ENCODE results near the gene IFITM10. TPM values are rescaled to one million over a fixed set of nuclear protein-coding genes. Genes with fewer than 3 reads are reported as not detected.

Gene IFITM10
- total and polyA plus RNA-seq, 9 of the 15 experiments (the other 6 are each of a cell fraction or from before 2014, with no cell fraction given), result 0.08 to 0.13 (median 0.09) TPM; not detected in 6

- peak; percentile 59; the same call in 1 of the 2 replicates for TF ChIP-seq NKRF (IDR thresholded peaks at IDR 0.05; ENCODE audit: borderline replicate concordance)
- TF ChIP-seq GTF2E2 (tag; IDR thresholded peaks at IDR 0.05), result no peak; the same call in 1 of the 2 replicates
- TF ChIP-seq TAF1 (IDR thresholded peaks at IDR 0.05; ENCODE audit: control insufficient read depth, extremely low read depth, insufficient read depth, low read length, severe bottlenecking), result peak; percentile 16
- TF ChIP-seq RB1 (IDR thresholded peaks at IDR 0.05; ENCODE audit: low read depth), result peak; percentile 92
These were observed 13.6 kb upstream of the IFITM10 start, which contains the start of gene CTSD (continued) for GRCh38 chr11:1763796-1764661.

- ChIA-PET POLR2A (no interaction called here), CTCF (ENCODE audit: low intra/inter-chr PET ratio) (no interaction called here)
- peak in 3 of 4 experiments; percentile 38 to 59 (median 50) for DNase-seq (ENCODE audit: extremely low read depth in 1 of 4, low spot score in 3 of 4)
- H4K20me1 ChIP-seq (replicated peaks; ENCODE audit: control insufficient read depth, insufficient read depth, low read length), result 0 out of 2 replicates have a peak, but pooled peaks cover 4% of the 10 kb centered on the region
- H2AFZ ChIP-seq (ENCODE audit: low read depth, low read length), result peak overlapping the region; percentile 85
- FAIRE-seq, result no peak
- H3K27me3 ChIP-seq (ENCODE audit: control insufficient read depth in 2 of 2, insufficient read depth in 2 of 2, low read length in 2 of 2), result no peaks in the 10 kb centered on the region
- peak overlapping the region; percentile 72 for H3K4me2 ChIP-seq (ENCODE audit: insufficient read depth, low read length)
- peak overlapping the region; percentile 83 for H3K27ac ChIP-seq (ENCODE audit: extremely low read depth, low read depth, low read length)
- 0% methylated on average over 6 of the region's 32 CpGs for WGBS (ENCODE audit: insufficient coverage, low coverage, missing lambda C conversion rate)
- H3K4me3 ChIP-seq, result peak overlapping the region; percentile 81
- peaks cover 13% of the 10 kb centered on the region; the same call in 1 of the 3 replicates for H3K36me3 ChIP-seq (ENCODE audit: control insufficient read depth, insufficient read depth, low read length)
- H3K4me1 ChIP-seq (replicated peaks in 1 of 2; ENCODE audit: control insufficient read depth in 2 of 2, insufficient read depth in 2 of 2, low read length in 2 of 2), result peaks cover 31 to 86% of the 10 kb centered on the region in 2 experiments
- BruUV-seq (replicated peaks), result no TSS peak
- ATAC-seq, result peak; percentile 42
- intact Hi-C loops (cut with micrococcal nuclease) (no loop called here), in situ Hi-C loops (cut with MboI) (loop anchor here (5.0 kb wide), 1 partner anchor 36 kb away; no protein-coding TSS in a partner anchor)
- H3K9me3 ChIP-seq (replicated peaks; ENCODE audit: control insufficient read depth, insufficient read depth, low read depth, low read length), result no peaks in the 10 kb centered on the region
- peak overlapping the region; percentile 78 to 92 for H3K9ac ChIP-seq (ENCODE audit: insufficient read depth in 1 of 2, low read depth in 2 of 2, low read length in 2 of 2)
- peaks cover 7% of the 10 kb centered on the region for H3K9me1 ChIP-seq (ENCODE audit: control insufficient read depth, insufficient read depth, low read length)
- peaks cover 17% of the 10 kb centered on the region for H3K79me2 ChIP-seq (ENCODE audit: control insufficient read depth, insufficient read depth, low read length)
- TF ChIP-seq CHCHD3 (CRISPR knock-in tag; IDR thresholded peaks at IDR 0.05), result no peak
- no peak for TF ChIP-seq ZBED1 (IDR thresholded peaks at IDR 0.05)
- TF ChIP-seq, protein P1, sequence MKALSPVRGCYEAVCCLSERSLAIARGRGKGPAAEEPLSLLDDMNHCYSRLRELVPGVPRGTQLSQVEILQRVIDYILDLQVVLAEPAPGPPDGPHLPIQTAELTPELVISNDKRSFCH (CRISPR knock-in tag; IDR thresholded peaks at IDR 0.05), result no peak
- TF ChIP-seq, protein P1 (tag; IDR thresholded peaks at IDR 0.05), result no peak
- TF ChIP-seq, protein P2, sequence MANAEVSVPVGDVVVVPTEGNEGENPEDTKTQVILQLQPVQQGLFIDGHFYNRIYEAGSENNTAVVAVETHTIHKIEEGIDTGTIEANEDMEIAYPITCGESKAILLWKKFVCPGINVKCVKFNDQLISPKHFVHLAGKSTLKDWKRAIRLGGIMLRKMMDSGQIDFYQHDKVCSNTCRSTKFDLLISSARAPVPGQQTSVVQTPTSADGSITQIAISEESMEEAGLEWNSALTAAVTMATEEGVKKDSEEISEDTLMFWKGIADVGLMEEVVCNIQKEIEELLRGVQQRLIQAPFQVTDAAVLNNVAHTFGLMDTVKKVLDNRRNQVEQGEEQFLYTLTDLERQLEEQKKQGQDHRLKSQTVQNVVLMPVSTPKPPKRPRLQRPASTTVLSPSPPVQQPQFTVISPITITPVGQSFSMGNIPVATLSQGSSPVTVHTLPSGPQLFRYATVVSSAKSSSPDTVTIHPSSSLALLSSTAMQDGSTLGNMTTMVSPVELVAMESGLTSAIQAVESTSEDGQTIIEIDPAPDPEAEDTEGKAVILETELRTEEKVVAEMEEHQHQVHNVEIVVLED (CRISPR knock-in tag; IDR thresholded peaks at IDR 0.05), result no peak
- TF ChIP-seq RFX5 (IDR thresholded peaks at IDR 0.05; ENCODE audit: low read depth, low read length), result no peak
- TF ChIP-seq ZNF395 (CRISPR knock-in tag; IDR thresholded peaks at IDR 0.05), result peak; percentile 19; the same call in 1 of the 2 replicates
- no peak for TF ChIP-seq NCOA1 (IDR thresholded peaks at IDR 0.05; ENCODE audit: low read depth)
These were observed 13.0 kb upstream of the IFITM10 start for GRCh38 chr11:1763336-1763795.

Data from K562 (cell line).